ENCODE data around the gene MCCC2.

GRCh38 chr5:71645030-71645429, 57.9 kb downstream of the MCCC2 start:
- TF ChIP-seq CTCF (IDR thresholded peaks at IDR 0.05), result no peak
- TF ChIP-seq EZH2 (IDR thresholded peaks at IDR 0.05; ENCODE audit: borderline replicate concordance, insufficient read depth, low read depth, low read length, poor library complexity, severe bottlenecking), result no peak

Data from B cell (primary cell).